ENCODE data around the gene LMCD1.

LMCD1 gene

GRCh38 chr3:8482263-8482662, 19.4 kb upstream of the LMCD1 start:
- no peak for ATAC-seq (ENCODE audit: insufficient read depth, low read depth)
- no peak for TF ChIP-seq CTCF (IDR thresholded peaks at IDR 0.05; ENCODE audit: borderline replicate concordance, extremely low read depth, low read length, poor library complexity, severe bottlenecking)
- TF ChIP-seq EZH2 (IDR thresholded peaks at IDR 0.05; ENCODE audit: borderline replicate concordance, low read depth, low read length, severe bottlenecking), result no peak

DNA sequence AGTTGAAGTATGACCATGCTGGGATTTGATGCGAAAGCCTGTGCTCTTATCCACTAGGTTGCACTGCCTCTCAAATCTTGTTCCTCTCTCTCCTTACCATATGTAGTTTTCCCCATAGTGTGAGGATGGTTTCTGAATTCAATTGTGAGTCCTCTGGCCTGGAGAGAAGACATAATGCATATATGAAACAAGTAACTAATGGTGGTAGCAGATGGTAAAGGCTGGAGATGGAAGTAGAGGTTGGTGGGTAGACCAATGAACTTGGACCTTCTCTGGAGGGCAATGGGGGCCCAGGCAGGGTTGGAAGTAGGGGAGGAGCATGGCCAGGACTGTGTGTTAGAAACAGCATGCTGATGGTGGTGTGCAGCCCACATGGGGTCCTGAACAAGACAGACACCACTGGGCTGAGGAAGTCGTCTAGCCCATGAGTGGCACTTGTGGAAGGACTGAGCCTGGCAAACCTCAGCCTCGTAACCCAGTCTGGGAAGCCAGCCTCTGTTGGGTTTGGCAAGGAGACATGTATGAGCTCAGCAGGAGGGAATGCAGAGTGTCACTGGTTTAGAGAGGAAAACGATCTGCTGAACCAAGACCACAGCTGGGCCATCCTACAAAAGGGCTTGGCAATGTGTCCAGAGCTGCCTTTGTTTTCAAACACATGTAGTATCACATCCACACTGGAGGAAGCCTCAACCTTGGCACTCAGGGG, 18.5 kb upstream of the LMCD1 start:
- no peak overlapping the region for H3K4me2 ChIP-seq (ENCODE audit: insufficient read depth, low read length)
- no peak for TF ChIP-seq EZH2 (IDR thresholded peaks at IDR 0.05; ENCODE audit: borderline replicate concordance, low read depth, low read length, severe bottlenecking)
- TF ChIP-seq CTCF (IDR thresholded peaks at IDR 0.05; ENCODE audit: borderline replicate concordance, extremely low read depth, low read length, poor library complexity, severe bottlenecking), result no peak
- no peak for ATAC-seq (ENCODE audit: insufficient read depth, low read depth)
- H4K20me1 ChIP-seq (ENCODE audit: insufficient read depth, low read length), result no peaks in the 10 kb centered on the region
- H3K27ac ChIP-seq (ENCODE audit: low read length), result no peak overlapping the region
- no peak overlapping the region for H2AFZ ChIP-seq (ENCODE audit: low read depth, low read length)
- no peak for DNase-seq
- no peaks in the 10 kb centered on the region for H3K79me2 ChIP-seq (ENCODE audit: insufficient read depth, low read length)
- H3K27me3 ChIP-seq (ENCODE audit: insufficient read depth, low read length, poor library complexity), result no peaks in the 10 kb centered on the region
- H3K9me3 ChIP-seq (ENCODE audit: insufficient read depth, low read length, severe bottlenecking), result no peaks in the 10 kb centered on the region
- H3K9ac ChIP-seq (ENCODE audit: low read depth, low read length), result no peak overlapping the region
- no peak overlapping the region for H3K4me3 ChIP-seq (ENCODE audit: low read depth in 1 of 2, low read length in 2 of 2)
- H3K4me1 ChIP-seq (ENCODE audit: insufficient read depth, low read length), result no peaks in the 10 kb centered on the region
- no peaks in the 10 kb centered on the region for H3K36me3 ChIP-seq (ENCODE audit: insufficient read depth, low read length)

More at GRCh38 chr3:8482263-8482662, 19.4 kb upstream of the LMCD1 start:
- Histone ChIP-seq H3K9me3 (ENCODE audit: insufficient read depth, low read length, severe bottlenecking) (no peaks in the 10 kb centered on the region), H3K27ac (ENCODE audit: low read length) (no peak overlapping the region), H3K9ac (ENCODE audit: low read depth, low read length) (no peak overlapping the region), H3K79me2 (ENCODE audit: insufficient read depth, low read length) (no peaks in the 10 kb centered on the region), H3K4me3 (ENCODE audit: low read depth in 1 of 2, low read length in 2 of 2) (no peak overlapping the region), H3K36me3 (ENCODE audit: insufficient read depth, low read length) (no peaks in the 10 kb centered on the region), H3K4me2 (ENCODE audit: insufficient read depth, low read length) (no peak overlapping the region), H3K27me3 (ENCODE audit: insufficient read depth, low read length, poor library complexity) (no peaks in the 10 kb centered on the region), H2AFZ (ENCODE audit: low read depth, low read length) (no peak overlapping the region), H4K20me1 (ENCODE audit: insufficient read depth, low read length) (no peaks in the 10 kb centered on the region), H3K4me1 (ENCODE audit: insufficient read depth, low read length) (no peaks in the 10 kb centered on the region)
- no peak for DNase-seq

DNA sequence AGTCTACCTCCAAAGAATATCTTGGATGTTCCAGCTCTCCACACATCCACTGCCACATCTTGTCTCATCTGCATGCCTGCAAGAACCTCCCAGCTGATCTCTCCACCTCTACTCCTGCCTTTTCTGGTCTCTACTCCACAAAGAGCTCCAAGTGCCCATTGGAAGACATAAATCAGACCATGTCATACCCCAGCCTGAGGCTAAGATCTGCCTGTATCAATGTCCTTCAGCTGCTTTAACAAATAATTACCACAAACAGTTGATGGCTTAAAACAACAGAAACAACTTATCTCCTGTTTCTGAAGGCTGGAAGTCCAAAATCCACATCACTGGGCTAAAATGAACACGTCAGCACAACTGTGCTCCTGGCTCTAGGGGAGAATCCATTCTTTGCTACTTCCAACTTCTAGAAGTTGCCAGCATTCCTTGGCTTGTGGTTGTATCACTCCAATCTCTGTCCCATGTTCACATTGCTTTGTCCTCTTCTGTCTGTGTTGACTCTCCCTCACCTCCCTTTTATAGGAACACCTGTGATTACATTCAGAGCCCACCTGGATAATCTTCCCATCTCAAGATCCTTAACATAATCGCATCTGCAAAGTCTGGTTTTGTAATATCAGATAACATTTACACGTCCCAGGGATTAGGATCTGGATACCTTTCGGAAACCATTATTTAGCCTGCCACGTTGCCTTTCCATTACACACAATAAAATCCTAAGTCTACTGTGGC, 17.0 kb upstream of the LMCD1 start:
- H3K4me3 ChIP-seq (ENCODE audit: low read depth in 1 of 2, low read length in 2 of 2), result no peak overlapping the region
- H3K27me3 ChIP-seq (ENCODE audit: insufficient read depth, low read length, poor library complexity), result no peaks in the 10 kb centered on the region
- no peak overlapping the region for H3K27ac ChIP-seq (ENCODE audit: low read length)
- no peaks in the 10 kb centered on the region for H3K4me1 ChIP-seq (ENCODE audit: insufficient read depth, low read length)
- DNase-seq (no peak), ATAC-seq (ENCODE audit: insufficient read depth, low read depth) (no peak)
- H3K4me2 ChIP-seq (ENCODE audit: insufficient read depth, low read length), result no peak overlapping the region
- H3K36me3 ChIP-seq (ENCODE audit: insufficient read depth, low read length), result no peaks in the 10 kb centered on the region
- H3K9ac ChIP-seq (ENCODE audit: low read depth, low read length), result no peak overlapping the region
- H2AFZ ChIP-seq (ENCODE audit: low read depth, low read length), result no peak overlapping the region
- no peaks in the 10 kb centered on the region for H4K20me1 ChIP-seq (ENCODE audit: insufficient read depth, low read length)
- TF ChIP-seq EZH2 (IDR thresholded peaks at IDR 0.05; ENCODE audit: borderline replicate concordance, low read depth, low read length, severe bottlenecking) (no peak), CTCF (IDR thresholded peaks at IDR 0.05; ENCODE audit: borderline replicate concordance, extremely low read depth, low read length, poor library complexity, severe bottlenecking) (no peak)
- H3K79me2 ChIP-seq (ENCODE audit: insufficient read depth, low read length), result no peaks in the 10 kb centered on the region
- no peaks in the 10 kb centered on the region for H3K9me3 ChIP-seq (ENCODE audit: insufficient read depth, low read length, severe bottlenecking)
